Fibroblast of lung (primary cell): ENCODE results near the gene DAPK3. TPM values are rescaled to one million over a fixed set of nuclear protein-coding genes. Genes with fewer than 3 reads are reported as not detected.

ENCODE experiments used
- DNase-seq, 2 donors: peaks; one replicate each; pipeline versions ENCODE4 v3.0.0 to v3.0.0-alpha.2; 2010; ENCODE audit warnings: low read depth in 2 of 2
- H2AFZ ChIP-seq: 2 replicates; pipeline ENCODE4 v1.5.1; 2012; ENCODE audit warnings: low read length, control low read depth, inconsistent platforms
- H3K27ac ChIP-seq: 2 replicates; pipeline ENCODE4 v1.5.1; 2011; ENCODE audit warnings: low read length, control low read depth; ENCODE audit not compliant: insufficient read depth
- H3K27me3 ChIP-seq: 2 replicates; pipeline ENCODE4 v1.5.1; 2011; ENCODE audit warnings: mild to moderate bottlenecking, low read length; ENCODE audit not compliant: control insufficient read depth, insufficient read depth
- H3K36me3 ChIP-seq: 2 replicates; pipeline ENCODE4 v1.5.1; 2011; ENCODE audit warnings: low read length; ENCODE audit not compliant: control insufficient read depth, insufficient read depth
- H3K4me1 ChIP-seq: 2 replicates; pipeline ENCODE4 v1.5.1; 2011; ENCODE audit warnings: low read length; ENCODE audit not compliant: control insufficient read depth, insufficient read depth; ENCODE audit errors: extremely low read depth
- H3K4me2 ChIP-seq: 2 replicates; pipeline ENCODE4 v1.5.1; 2011; ENCODE audit warnings: low read length, control low read depth; ENCODE audit not compliant: insufficient read depth; ENCODE audit errors: extremely low read depth
- H3K4me3 ChIP-seq, 4 experiments: fragments of 200-600 bp in 1 of 4; sonication (generic) in 1 of 4; replicated peaks in 1 of 4; 2 replicates each; pipeline ENCODE4 v1.5.1; 2011 to 2016; ENCODE audit warnings: low read length in 4 of 4, low read depth in 3 of 4, mild to moderate bottlenecking in 3 of 4, control low read depth in 2 of 4, inconsistent platforms in 1 of 4, mixed read lengths in 1 of 4; ENCODE audit not compliant: insufficient read depth in 1 of 4; ENCODE audit errors: control extremely low read depth in 1 of 4
- H3K79me2 ChIP-seq: 2 replicates; pipeline ENCODE4 v1.5.1; 2012; ENCODE audit warnings: mild to moderate bottlenecking, low read length, inconsistent platforms; ENCODE audit not compliant: control insufficient read depth, insufficient read depth
- H3K9ac ChIP-seq: 2 replicates; pipeline ENCODE4 v1.5.1; 2011; ENCODE audit warnings: mild to moderate bottlenecking, low read length, control low read depth; ENCODE audit not compliant: insufficient read depth
- H3K9me3 ChIP-seq: 2 replicates; pipeline ENCODE4 v1.5.1; 2012; ENCODE audit warnings: low read depth, low read length; ENCODE audit not compliant: control insufficient read depth, insufficient read depth
- H4K20me1 ChIP-seq: 2 replicates; pipeline ENCODE4 v1.5.1; 2011; ENCODE audit warnings: low read length; ENCODE audit not compliant: control insufficient read depth, insufficient read depth; ENCODE audit errors: extremely low read depth
- EZH2 ChIP-seq: IDR thresholded peaks from 2 replicates; pipeline ENCODE4 v1.5.1; 2012; ENCODE audit warnings: low read length, control low read depth, mild to moderate bottlenecking; ENCODE audit errors: missing control alignments
- polyA plus RNA-seq, 2 donors: library from polyadenylated mRNA; depleted of rRNA in 1 of 2; stranded (reverse) in 1 of 2; unstranded in 1 of 2; fragments of >200 nt; gene quantifications; 2 replicates each; pipeline ENCODE4 v1.2.1, GENCODE V29; 2011 to 2012; ENCODE audit warnings: missing spikeins in 1 of 2
- total RNA-seq: library from RNA; depleted of rRNA; stranded (reverse); fragments of >200 nt; gene quantifications from 2 replicates; pipeline ENCODE4 v1.2.1, GENCODE V29; 2014
- TF ChIP-seq, protein P1 (sequence below), 2 donors: IDR thresholded peaks in 1 of 2; conservative IDR thresholded peaks in 1 of 2; 1 replicate in 1 of 2; 2 replicates in 1 of 2; pipeline ENCODE4 v1.5.1; 2011 to 2012; ENCODE audit warnings: low read length in 2 of 2, control low read depth in 1 of 2, inconsistent platforms in 1 of 2, low read depth in 1 of 2, mild to moderate bottlenecking in 1 of 2

The DAPK3 gene
- total and polyA plus RNA-seq, 2 donors (not counting 1 experiment from before 2014, with no cell fraction given), result 69.8 to 114 TPM

DNA sequence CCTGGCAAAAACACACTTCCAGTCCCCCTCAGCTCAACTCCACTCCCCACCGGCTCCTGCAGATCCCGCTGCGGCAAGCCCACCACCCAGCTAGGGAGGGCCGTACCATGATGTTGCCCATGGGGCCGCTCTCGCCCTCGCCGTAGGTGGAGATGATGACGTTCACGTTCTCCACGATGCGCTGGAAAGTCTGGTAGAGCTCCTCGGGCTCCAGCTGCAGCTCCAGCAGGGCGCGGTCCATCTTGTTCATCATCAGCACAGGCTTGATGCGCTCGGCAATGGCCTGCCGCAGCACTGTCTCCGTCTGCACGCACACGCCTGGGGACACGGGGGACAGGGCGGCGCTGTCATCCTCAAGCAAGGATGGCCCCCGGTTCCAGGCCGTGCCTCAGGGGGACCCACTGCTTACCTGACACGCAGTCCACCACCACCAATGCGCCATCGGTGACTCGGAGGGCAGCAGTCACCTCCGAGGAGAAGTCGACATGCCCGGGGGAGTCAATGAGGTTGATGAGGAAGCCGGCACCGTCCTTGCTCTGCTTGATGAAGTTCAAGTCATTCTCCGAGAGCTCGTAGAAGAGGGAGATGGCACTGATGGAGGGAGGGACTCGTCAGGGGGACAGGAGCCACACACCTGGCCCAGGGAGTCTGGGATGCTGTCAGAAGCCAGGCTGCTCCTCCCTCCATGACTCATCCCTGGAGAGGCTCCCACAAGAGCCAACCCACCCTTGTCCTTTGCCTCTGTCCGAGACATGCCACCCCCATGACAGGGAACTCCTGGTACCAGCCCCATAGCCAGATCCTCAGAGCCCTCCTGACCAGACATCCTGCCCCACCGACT is 12.0 kb upstream of the DAPK3 start:
- Histone ChIP-seq H3K4me1 (peaks cover 22% of the 10 kb centered on the region), H2AFZ (no peak overlapping the region), H3K4me3 (peak overlapping the region; percentile 82 to 99 (median 94)), H3K9ac (no peak overlapping the region), H4K20me1 (peaks cover 9% of the 10 kb centered on the region), H3K9me3 (no peaks in the 10 kb centered on the region), H3K27me3 (no peaks in the 10 kb centered on the region), H3K36me3 (peaks cover 57% of the 10 kb centered on the region), H3K4me2 (peak overlapping the region; percentile 44), H3K27ac (peak overlapping the region; percentile 94), H3K79me2 (peaks cover 70% of the 10 kb centered on the region)
- TF ChIP-seq, protein P1, sequence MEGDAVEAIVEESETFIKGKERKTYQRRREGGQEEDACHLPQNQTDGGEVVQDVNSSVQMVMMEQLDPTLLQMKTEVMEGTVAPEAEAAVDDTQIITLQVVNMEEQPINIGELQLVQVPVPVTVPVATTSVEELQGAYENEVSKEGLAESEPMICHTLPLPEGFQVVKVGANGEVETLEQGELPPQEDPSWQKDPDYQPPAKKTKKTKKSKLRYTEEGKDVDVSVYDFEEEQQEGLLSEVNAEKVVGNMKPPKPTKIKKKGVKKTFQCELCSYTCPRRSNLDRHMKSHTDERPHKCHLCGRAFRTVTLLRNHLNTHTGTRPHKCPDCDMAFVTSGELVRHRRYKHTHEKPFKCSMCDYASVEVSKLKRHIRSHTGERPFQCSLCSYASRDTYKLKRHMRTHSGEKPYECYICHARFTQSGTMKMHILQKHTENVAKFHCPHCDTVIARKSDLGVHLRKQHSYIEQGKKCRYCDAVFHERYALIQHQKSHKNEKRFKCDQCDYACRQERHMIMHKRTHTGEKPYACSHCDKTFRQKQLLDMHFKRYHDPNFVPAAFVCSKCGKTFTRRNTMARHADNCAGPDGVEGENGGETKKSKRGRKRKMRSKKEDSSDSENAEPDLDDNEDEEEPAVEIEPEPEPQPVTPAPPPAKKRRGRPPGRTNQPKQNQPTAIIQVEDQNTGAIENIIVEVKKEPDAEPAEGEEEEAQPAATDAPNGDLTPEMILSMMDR (conservative IDR thresholded peaks at IDR 0.05 in 1 of 2, IDR thresholded peaks at IDR 0.05 in 1 of 2; ENCODE audit: low read depth in 1 of 2, low read length in 2 of 2), result no peak
- no peak for TF ChIP-seq EZH2
- DNase-seq, result peak; percentile 55 to 71

DNA sequence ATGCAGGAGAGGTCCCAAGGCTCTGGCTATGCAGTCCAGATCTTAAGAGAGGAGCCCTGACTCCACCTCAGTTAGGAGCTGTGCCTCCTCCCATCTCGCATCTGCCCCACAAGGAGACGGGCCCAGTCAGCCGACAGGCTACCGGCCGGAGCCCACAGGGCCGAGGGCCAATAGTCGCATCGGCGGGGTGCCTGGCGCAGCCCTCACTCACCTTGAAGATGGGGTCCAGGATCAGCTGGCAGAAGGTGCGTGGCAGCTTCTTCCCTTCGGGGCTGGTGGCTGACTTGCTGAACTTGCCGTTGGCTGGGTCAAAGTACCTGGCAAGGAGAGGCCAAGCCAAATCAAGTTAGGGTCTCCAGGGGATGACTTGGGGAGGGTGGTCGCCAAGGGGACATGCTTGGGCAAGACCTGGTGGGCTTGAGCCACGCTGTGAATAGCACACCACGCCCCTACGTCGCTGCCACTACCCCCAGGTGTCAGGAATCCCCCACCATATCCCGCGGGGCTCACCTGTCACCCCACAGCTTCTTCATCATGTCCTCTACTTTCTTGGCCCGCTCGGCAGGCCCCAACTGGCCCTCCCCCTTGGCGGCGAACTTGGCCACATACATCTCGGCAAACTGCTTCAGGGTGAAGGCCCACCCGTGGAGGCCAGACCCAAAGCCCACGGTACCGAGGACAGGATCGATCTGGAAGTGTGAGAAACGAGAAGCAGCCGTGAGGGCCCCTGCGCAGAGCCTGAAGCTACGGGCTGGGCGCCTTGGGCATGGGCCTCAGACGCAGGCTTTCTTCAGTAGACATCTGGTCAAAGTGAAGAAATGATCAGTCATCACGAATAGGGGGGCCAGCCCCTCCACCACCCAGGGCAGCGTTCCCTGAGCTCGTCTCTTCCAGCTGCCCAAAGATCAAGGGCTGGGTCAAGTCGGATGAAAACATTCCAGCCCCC is 11.1 kb upstream of the DAPK3 start:
- Histone ChIP-seq H2AFZ (no peak overlapping the region), H3K27me3 (no peaks in the 10 kb centered on the region), H3K9me3 (no peaks in the 10 kb centered on the region), H4K20me1 (peaks cover 9% of the 10 kb centered on the region), H3K27ac (peak overlapping the region; percentile 94), H3K79me2 (peaks cover 80% of the 10 kb centered on the region), H3K4me3 (peak overlapping the region in 1 of 4 experiments; percentile 20), H3K9ac (no peak overlapping the region), H3K4me2 (peak overlapping the region; percentile 44), H3K4me1 (peaks cover 22% of the 10 kb centered on the region), H3K36me3 (peaks cover 66% of the 10 kb centered on the region)
- TF ChIP-seq, protein P1 (conservative IDR thresholded peaks at IDR 0.05 in 1 of 2, IDR thresholded peaks at IDR 0.05 in 1 of 2; ENCODE audit: low read depth in 1 of 2, low read length in 2 of 2), result no peak
- TF ChIP-seq EZH2, result no peak
- no peak for DNase-seq

DNA sequence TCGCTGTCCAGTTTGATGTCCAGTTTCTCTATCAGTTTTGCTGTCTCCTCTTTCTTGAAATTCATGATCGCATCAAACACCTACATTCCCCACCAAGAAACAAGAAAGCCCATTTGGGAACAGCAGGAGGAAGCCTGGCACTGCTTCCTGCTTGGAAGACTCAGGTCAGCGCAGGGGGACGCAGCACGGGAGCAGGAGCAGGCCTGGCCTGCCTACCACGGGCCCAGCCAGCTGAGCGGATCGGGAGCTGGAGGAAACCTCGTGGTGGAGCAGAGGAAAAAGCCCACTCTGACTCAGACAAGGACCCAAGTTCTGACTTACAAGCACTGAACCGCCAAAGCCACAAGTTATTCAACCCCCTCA is 10.5 kb upstream of the DAPK3 start:
- Histone ChIP-seq H3K27ac (no peak overlapping the region), H2AFZ (no peak overlapping the region), H3K4me2 (no peak overlapping the region), H3K4me1 (peaks cover 19% of the 10 kb centered on the region), H3K27me3 (no peaks in the 10 kb centered on the region), H3K9me3 (no peaks in the 10 kb centered on the region), H4K20me1 (peaks cover 9% of the 10 kb centered on the region), H3K79me2 (peaks cover 86% of the 10 kb centered on the region), H3K9ac (no peak overlapping the region), H3K4me3 (no peak overlapping the region), H3K36me3 (peaks cover 73% of the 10 kb centered on the region)
- no peak for TF ChIP-seq EZH2
- TF ChIP-seq, protein P1 (conservative IDR thresholded peaks at IDR 0.05 in 1 of 2, IDR thresholded peaks at IDR 0.05 in 1 of 2; ENCODE audit: low read depth in 1 of 2, low read length in 2 of 2), result no peak
- DNase-seq, result no peak
